Activated naive CD8-positive, alpha-beta T cell treated with anti-CD3 and anti-CD28 coated beads for 36 hours (primary cell): ENCODE measurements around the gene ALOXE3. TPM values are rescaled to one million over a fixed set of nuclear protein-coding genes. Genes with fewer than 3 reads are reported as not detected.

Source experiments
- DNase-seq: peaks from one replicate; pipeline ENCODE4 v3.0.0; 2021
- H3K27ac Mint-ChIP-seq: one replicate; pipeline ENCODE4 v1.8.0; 2022; ENCODE audit warnings: mild to moderate bottlenecking, moderate library complexity, mixed read lengths
- H3K27me3 Mint-ChIP-seq: one replicate; pipeline ENCODE4 v1.8.0; 2022; ENCODE audit warnings: mild to moderate bottlenecking, mixed read lengths
- H3K36me3 Mint-ChIP-seq: one replicate; pipeline ENCODE4 v1.8.0; 2021; ENCODE audit warnings: mild to moderate bottlenecking, mixed read lengths
- H3K4me1 Mint-ChIP-seq: one replicate; pipeline ENCODE4 v1.8.0; 2021; ENCODE audit warnings: mixed read lengths
- H3K4me3 Mint-ChIP-seq: one replicate; pipeline ENCODE4 v1.8.0; 2022; ENCODE audit warnings: mild to moderate bottlenecking, moderate library complexity, mixed read lengths
- H3K9me3 Mint-ChIP-seq: one replicate; pipeline ENCODE4 v1.8.0; 2022; ENCODE audit warnings: mixed read lengths
- total RNA-seq, 2 experiments: library from RNA; stranded (reverse); gene quantifications; one replicate each; pipeline ENCODE4 v1.2.3, GENCODE V29; 2021

Gene ALOXE3
- total RNA-seq: under 1 TPM in 1 of 2 experiments, not detected in 1; 0.10 TPM

DNA sequence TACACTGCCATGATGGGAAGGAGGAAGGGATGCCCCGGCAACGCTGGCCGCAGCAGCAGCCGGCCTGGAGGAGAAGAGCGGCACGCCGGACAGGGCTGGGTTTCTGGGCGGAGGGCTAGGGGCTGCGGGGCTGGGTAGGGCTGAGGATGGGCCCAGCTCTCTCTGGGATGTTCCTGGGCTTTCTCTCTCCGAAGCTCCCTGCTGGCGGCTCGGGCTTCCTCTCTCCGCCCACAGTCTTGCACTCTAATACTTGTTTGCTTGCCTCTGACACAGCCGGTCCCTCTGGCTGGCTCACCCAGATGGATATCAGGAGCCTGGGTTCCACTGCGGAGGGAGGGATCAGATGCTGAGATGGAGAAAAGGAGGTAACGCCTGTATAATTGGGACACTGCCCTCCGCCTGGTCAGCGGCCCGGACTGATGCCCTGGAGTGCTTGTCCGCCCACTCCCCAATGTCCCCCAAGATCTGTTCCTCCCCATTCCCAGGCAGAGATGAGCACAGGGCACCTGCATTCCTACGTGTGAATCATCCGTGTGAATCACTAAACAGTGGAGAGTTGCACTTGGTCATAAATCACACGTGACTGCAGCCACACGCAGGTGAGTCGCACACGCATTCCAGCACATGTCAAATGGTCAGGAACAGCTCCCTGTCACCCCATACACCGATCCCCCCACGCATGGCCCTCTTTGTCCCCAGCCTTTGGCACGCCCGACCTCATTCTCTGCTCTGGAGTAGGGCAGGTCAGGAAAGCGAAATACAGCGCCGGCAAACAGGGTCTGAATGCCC, at the start of gene ALOXE3:
Gene ALOXE3, minus strand, starts transcription at position 535 of the 789 bp plus-strand sequence. Its CDS starts 524 bp downstream, at position 11.
- H3K27ac Mint-ChIP-seq: peak within 1 kb of the TSS; percentile 91
- no peak for DNase-seq
- peaks cover 9% of the 10 kb centered on the region for H3K36me3 Mint-ChIP-seq
- peaks cover 72% of the 10 kb centered on the region for H3K27me3 Mint-ChIP-seq
- peaks cover 5% of the 10 kb centered on the region for H3K9me3 Mint-ChIP-seq
- H3K4me3 Mint-ChIP-seq: peak within 1 kb of the TSS; percentile 88
- peaks cover 43% of the 10 kb centered on the region for H3K4me1 Mint-ChIP-seq

DNA sequence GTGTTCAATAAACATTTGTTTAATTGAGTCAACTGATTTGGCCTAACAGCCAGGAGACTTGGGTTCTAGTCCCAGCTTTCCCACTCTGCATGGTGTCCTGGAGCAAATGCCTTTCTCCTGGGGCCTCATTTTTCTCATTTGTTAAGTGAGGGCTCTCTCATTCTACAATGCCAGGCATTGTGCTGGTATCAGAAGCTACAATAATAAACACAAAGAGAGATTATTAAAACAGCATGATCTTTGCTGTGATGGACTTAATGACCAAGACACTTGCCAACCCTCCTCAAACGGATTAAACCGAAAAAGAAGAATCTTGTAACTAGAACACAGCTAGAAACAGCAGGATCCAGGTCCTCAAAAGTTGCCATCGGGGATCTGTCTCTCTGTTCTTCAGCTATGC, 49.2 kb upstream of the ALOXE3 start:
- no peaks in the 10 kb centered on the region for H3K27me3 Mint-ChIP-seq
- H3K36me3 Mint-ChIP-seq: no peaks in the 10 kb centered on the region
- no peak for DNase-seq
- H3K9me3 Mint-ChIP-seq: no peaks in the 10 kb centered on the region
- H3K4me1 Mint-ChIP-seq: peaks cover 23% of the 10 kb centered on the region
- H3K27ac Mint-ChIP-seq: no peak overlapping the region
- no peak overlapping the region for H3K4me3 Mint-ChIP-seq

DNA sequence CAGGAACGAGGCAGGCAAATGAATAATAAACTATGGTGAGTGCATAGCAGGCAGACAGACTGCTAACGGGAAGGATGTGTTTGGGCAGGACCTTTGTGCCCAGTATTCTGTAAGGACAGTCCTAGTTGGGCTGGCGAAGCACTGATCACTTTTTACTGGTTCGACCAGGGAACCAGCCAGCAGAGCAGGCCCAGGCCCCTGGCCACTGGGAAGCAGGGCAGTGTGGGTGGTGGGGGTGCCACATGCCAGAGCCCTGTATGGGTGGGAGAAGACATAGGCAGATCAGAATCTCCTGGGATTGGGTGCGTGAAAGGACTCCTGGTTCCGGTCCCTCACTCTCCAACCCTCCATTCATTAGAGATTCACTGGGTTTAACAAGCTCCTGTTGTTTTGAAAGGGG, 48.4 kb upstream of the ALOXE3 start:
- Mint-ChIP-seq H3K4me3 (no peak overlapping the region), H3K4me1 (peaks cover 23% of the 10 kb centered on the region), H3K36me3 (peaks cover 2% of the 10 kb centered on the region), H3K9me3 (no peaks in the 10 kb centered on the region), H3K27me3 (no peaks in the 10 kb centered on the region), H3K27ac (peak overlapping the region; percentile 17)
- DNase-seq: no peak

DNA sequence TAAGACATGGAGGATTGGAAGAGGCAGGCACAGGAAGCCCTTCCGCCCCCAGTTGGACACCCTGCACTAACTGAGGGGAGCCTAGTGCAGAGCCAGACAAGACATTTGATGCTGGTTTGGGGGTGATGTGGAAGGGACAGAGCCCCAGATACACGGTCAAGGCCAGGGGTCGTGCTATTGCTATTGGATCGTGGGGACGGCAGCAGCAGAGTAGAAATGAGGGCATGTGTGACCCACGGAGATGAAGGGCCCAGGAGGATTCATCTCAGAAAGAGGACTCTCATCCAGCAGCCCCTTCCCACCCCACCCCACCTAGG, 46.5 kb upstream of the ALOXE3 start:
- Mint-ChIP-seq H3K27ac (peak overlapping the region; percentile 99), H3K4me1 (peaks cover 42% of the 10 kb centered on the region)

DNA sequence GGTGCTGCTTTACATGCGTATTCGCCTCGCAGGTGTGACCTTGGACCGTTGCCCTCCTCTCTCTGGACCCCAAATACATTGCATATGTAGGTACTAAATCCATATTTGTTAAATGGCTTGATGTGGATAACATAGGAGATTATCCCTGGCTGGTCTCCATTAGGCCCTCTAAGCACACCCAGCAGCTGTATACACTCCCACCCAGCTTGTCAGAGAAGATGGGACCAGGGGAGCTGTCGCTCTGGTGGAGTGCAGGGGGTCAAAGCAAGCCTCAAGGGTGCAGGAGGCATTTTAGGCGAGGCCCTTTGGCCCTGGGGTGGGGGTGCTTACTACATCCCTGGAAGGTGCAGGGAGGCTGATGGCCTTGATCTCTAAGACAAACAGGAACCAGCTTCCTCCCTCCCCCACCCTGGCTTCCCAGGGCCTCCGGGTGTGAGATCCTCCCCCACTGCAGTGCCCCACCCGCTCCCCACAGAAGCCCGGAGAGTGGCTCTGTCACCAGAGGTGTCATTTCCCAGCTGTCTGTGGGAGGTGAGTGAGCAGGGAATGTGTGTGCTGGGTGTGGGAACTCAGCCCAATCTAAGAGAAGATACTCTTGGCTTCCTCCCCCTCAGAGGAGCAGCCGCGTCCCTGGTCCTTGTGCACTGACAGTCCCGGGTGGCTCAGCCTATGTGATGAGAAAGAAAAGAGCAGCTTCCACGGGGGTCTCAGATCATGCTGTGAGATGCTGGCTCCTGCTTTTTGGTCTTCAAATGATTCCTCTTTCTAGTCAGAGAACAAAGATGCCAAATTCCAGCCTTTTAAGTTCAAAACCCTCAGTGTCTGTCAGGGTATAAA, 45.9 kb upstream of the ALOXE3 start:
- Mint-ChIP-seq H3K27me3 (no peaks in the 10 kb centered on the region), H3K27ac (peak overlapping the region; percentile 99), H3K9me3 (no peaks in the 10 kb centered on the region), H3K36me3 (peaks cover 16% of the 10 kb centered on the region), H3K4me3 (peak overlapping the region; percentile 86), H3K4me1 (peaks cover 47% of the 10 kb centered on the region)
- peak; percentile 76 for DNase-seq

More for the DNA sequence above, 46.5 kb upstream of the ALOXE3 start:
- no peak for DNase-seq
- Mint-ChIP-seq H3K27me3 (no peaks in the 10 kb centered on the region), H3K4me3 (peak overlapping the region; percentile 86), H3K9me3 (no peaks in the 10 kb centered on the region), H3K36me3 (peaks cover 15% of the 10 kb centered on the region)

DNA sequence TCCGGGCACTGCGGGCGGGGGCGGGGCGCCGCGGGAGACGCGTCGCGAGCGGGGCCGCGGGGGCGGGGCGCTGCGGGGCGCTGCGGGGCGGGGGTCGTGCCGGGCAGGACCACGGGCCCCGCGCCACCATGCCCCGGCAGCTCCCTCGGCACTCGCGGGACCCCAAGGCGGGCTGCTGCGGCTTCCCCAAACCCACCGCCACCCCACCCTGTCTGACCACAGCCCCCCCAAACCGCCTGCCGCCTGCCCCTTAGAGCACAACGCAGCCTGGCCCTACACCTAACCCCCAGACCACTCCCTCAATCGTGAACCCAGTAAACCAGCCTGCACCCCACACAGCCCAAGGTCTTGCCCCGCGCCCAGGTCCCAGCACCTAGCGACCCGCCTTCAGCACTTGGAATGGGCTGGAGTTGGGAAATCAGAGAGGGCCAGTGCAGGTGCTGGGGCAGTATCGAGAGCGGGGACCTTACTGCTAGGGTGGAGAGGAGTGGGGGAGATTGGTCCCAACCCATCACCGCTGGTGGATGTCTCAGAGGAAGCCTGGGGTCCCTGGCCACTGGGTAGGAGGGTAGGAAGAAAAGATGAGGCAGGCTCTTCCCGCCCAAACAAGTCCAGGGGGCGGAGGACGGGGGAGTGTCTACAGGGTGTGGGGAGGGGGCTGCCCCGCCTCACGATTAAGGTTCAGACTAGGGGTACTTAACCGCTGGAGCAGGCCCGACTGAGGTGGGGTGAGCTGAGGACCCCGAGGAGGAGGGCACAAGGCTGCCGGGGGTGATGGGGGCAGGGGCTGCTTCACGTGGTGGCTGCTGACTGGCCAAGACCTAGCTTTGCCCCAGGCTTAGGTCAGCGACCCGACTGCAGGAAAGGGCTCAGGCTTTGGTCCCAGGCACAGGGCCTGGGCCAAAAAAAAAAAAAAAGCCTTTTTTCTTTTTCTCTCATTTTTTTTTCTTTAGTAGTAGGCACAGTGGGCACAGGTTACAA, 45.0 kb upstream of the ALOXE3 start:
- H3K4me1 Mint-ChIP-seq: peaks cover 54% of the 10 kb centered on the region
- peak overlapping the region; percentile 86 for H3K4me3 Mint-ChIP-seq

DNA sequence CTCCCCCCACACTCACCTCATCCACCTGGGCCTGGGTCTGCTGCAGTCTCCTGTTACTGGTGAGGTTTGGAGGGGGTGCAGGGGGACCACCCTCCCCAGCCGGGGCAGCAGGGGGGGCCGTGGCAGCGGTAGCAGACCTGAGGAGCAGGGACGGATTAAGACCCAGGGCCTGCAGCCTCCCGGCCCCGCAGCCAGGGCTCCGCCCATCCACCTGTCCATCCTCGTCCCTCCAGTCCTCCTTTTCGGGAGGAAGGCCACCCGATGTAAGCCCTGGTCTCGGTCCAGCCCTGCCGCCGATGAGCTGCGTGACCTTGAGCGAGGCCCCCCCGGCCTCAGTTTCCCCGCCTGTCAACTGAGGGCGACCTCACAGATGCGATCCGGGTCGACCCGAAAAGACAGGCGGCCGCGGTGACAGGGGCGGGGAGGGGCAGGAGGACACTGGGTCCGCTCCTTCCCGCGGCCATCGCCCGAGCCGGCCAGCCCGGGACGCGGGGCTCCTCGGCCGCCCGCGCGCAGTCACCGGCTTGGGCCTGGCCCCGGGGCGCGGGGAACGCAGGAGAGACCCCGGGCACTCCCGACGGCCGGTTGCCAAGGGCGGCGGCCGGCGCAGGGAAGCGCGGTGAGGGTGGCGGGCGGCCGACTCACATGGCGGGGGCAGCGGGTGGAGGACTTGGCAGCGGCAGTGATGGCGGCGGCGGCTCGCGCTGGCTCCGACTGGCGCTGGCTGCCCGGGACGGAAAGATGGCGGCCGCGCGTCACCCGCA, 44.1 kb upstream of the ALOXE3 start, which contains the start of gene VAMP2:
Gene VAMP2, minus strand, starts transcription at position 716 of the 764 bp plus-strand sequence. Its CDS starts 69 bp downstream, at position 647.
- H3K27ac Mint-ChIP-seq: peak within 1 kb of the TSS; percentile 99
- H3K36me3 Mint-ChIP-seq: peaks cover 22% of the 10 kb centered on the region
- DNase-seq: peak; percentile 90
- no peaks in the 10 kb centered on the region for H3K27me3 Mint-ChIP-seq
- peaks cover 55% of the 10 kb centered on the region for H3K4me1 Mint-ChIP-seq
- H3K9me3 Mint-ChIP-seq: no peaks in the 10 kb centered on the region
- H3K4me3 Mint-ChIP-seq: peak within 1 kb of the TSS; percentile 86

More for the DNA sequence above, 45.0 kb upstream of the ALOXE3 start:
- DNase-seq: peak; percentile 40
- H3K27ac Mint-ChIP-seq: peak overlapping the region; percentile 99
- H3K36me3 Mint-ChIP-seq: peaks cover 20% of the 10 kb centered on the region
- no peaks in the 10 kb centered on the region for H3K27me3 Mint-ChIP-seq
- no peaks in the 10 kb centered on the region for H3K9me3 Mint-ChIP-seq

DNA sequence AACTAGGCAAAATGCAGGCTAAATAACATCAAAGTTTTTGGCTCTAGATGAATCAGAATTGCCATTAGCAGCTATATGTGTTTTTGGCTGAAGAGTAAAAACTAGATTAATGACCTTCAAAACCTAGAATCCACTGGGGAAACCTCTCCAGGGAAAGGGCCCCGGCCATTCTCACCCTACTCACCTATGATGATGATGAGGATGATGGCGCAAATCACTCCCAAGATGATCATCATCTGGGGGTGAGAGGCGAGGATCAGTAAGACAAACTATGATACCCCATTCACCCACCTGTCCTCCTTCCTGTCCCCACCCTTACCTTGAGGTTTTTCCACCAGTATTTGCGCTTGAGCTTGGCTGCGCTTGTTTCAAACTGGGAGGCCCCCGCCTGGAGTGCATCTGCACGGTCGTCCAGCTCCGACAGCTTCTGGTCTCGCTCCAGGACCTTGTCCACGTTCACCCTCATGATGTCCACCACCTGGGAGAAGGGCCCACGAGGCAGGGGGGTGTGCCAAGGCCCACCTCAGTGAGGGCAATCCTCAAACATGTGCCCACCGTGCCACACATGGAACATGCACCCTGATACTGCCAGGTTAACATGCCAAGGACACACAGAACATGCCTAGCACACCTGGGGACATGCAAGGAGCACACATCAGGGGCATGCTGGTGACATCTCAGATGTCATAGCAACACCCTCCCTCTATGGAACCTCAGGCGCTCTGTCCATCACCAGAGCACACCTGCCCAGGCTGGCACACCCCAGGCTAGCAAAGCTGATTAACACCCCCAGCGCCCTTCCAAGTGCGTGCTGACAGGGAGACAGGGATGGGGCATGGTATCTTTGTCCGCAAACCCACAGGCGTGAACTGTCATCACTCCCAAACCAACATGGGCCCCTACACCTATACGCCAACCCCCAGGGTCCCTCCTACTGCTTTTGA, 43.2 kb upstream of the ALOXE3 start:
- peak overlapping the region; percentile 89 for H3K27ac Mint-ChIP-seq
- peak overlapping the region; percentile 84 for H3K4me3 Mint-ChIP-seq
- no peaks in the 10 kb centered on the region for H3K9me3 Mint-ChIP-seq
- no peak for DNase-seq
- H3K27me3 Mint-ChIP-seq: no peaks in the 10 kb centered on the region
- H3K36me3 Mint-ChIP-seq: peaks cover 22% of the 10 kb centered on the region
- peaks cover 55% of the 10 kb centered on the region for H3K4me1 Mint-ChIP-seq

DNA sequence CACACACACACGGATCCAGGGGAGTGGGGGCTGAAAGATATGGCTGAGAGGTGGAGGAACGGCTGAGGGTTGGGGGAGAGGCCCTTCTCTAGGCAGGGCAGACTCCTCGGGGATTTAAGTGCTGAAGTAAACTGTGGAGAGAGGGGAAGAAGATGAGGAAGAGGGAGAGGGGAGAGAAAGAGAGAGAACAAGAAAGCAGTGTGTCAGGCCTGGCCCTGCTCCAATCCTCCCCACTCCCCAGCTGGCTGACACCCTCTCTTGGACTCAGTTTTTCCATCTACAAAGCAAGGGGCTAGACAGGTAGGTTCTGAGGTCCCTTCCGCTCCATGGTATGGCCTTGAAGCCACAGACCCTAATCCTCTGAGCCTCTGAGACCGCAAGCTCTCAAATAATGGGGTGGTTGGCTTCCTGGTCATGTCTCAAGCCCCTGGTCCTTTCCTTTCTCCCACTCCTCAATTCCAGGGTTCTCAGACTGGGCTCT, 42.5 kb upstream of the ALOXE3 start:
- H3K36me3 Mint-ChIP-seq: peaks cover 22% of the 10 kb centered on the region
- no peaks in the 10 kb centered on the region for H3K9me3 Mint-ChIP-seq
- peaks cover 55% of the 10 kb centered on the region for H3K4me1 Mint-ChIP-seq
- H3K4me3 Mint-ChIP-seq: peak overlapping the region; percentile 84
- DNase-seq: no peak
- no peaks in the 10 kb centered on the region for H3K27me3 Mint-ChIP-seq
- peak overlapping the region; percentile 89 for H3K27ac Mint-ChIP-seq

DNA sequence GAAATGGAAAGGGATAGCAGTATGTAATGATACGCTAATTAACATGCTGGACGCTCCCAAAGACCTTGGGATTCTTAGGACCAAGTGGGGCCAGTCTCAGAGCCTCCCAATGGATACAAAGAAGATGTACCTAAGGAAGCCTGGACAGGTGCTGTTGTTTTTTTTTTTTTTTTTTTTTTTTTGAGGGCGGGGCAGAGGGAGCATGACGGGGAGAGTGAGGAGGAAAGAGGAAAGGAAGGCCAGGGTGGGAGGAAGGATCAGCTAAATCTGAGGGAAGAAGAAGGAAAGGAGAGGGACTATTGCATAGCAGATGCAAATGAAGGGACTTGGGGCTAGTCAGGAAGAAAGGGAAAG, 41.9 kb upstream of the ALOXE3 start:
- no peaks in the 10 kb centered on the region for H3K9me3 Mint-ChIP-seq
- no peaks in the 10 kb centered on the region for H3K27me3 Mint-ChIP-seq
- peaks cover 58% of the 10 kb centered on the region for H3K4me1 Mint-ChIP-seq
- peak overlapping the region; percentile 89 for H3K27ac Mint-ChIP-seq
- peak overlapping the region; percentile 8 for H3K4me3 Mint-ChIP-seq
- H3K36me3 Mint-ChIP-seq: peaks cover 22% of the 10 kb centered on the region
- DNase-seq: no peak

DNA sequence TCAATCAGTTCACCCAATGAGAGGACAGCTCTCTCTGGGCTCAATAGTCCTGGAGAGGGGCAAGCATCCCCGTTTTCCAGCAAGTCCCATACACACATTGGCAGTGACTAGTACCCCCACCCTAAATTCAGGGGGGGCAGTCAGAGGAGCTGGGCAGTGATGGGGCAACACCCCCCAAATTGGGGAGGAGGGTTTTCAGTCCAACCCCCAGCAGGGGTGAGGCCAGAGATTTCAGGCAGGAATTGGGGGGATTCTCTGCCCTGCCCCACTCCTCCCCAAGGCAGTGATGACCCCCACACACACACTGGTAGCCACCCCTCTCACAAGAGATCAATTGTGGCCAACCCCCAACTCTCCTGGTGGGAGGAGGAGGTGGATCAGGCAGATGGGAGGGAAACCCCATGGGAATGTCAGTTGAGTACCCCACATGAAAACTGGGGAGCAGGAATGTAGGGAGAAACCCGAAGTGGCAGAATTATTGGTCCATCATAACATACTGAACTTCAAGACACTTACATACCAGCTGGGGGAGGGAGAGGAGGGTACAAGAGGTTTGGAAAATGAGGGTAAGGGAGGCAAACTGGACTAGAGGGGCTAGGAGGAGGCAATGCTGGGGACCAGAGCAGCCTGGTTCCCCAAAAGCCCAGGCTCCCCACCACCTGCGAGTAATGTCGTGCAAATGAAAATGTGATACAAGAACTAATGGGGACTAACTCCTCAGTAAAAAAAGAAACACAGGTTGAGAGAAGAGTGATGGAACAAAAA, 41.3 kb upstream of the ALOXE3 start:
- peaks cover 58% of the 10 kb centered on the region for H3K4me1 Mint-ChIP-seq
- H3K4me3 Mint-ChIP-seq: peak overlapping the region; percentile 61
- H3K36me3 Mint-ChIP-seq: peaks cover 22% of the 10 kb centered on the region
- H3K27ac Mint-ChIP-seq: peak overlapping the region; percentile 89
- H3K9me3 Mint-ChIP-seq: no peaks in the 10 kb centered on the region
- no peaks in the 10 kb centered on the region for H3K27me3 Mint-ChIP-seq
- DNase-seq: no peak

DNA sequence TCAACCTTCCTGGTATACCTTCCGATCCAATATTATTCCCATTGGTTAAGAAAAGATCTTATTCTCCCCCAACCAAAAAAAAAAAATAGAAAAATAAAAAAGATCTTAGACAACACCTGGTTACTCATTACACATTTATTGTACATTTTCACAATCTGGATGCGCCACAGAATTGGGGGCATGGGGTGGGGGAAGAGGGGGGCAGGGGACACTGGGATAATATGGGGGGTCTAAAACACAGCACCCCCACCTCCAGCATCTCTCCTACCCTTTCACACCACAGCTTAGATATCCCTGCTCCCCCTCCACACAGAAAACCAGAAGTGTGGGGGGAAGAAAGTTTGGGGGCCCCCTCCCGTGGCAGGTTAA, 40.7 kb upstream of the ALOXE3 start:
- no peaks in the 10 kb centered on the region for H3K27me3 Mint-ChIP-seq

More for the DNA sequence above, 40.7 kb upstream of the ALOXE3 start:
- Mint-ChIP-seq H3K4me1 (peaks cover 56% of the 10 kb centered on the region), H3K27ac (peak overlapping the region; percentile 80), H3K9me3 (no peaks in the 10 kb centered on the region), H3K36me3 (peaks cover 22% of the 10 kb centered on the region), H3K4me3 (peak overlapping the region; percentile 6)
- no peak for DNase-seq
